GM21381 (cell line): Measurements from ENCODE around the gene ATXN3L.

Experiments used
- ATAC-seq: cut with Tn5 transposase; IDR thresholded peaks from one replicate; pipeline ENCODE4 v1.9.1; 2021; ENCODE audit warnings: mild to moderate bottlenecking, moderate library complexity; ENCODE audit not compliant: unreplicated experiment

Gene ATXN3L

GRCh38 chrX:13270360-13270759 is 49.5 kb downstream of the ATXN3L start:
- ATAC-seq, result no peak

GRCh38 chrX:13268874-13269273 is 51.0 kb downstream of the ATXN3L start:
- ATAC-seq, result no peak
